GM12878 (cell line): ENCODE results near the gene LYVE1. TPM values are rescaled to one million over a fixed set of nuclear protein-coding genes. Genes with fewer than 3 reads are reported as not detected.

Source experiments
- ATAC-seq: fragments of 200-7000 bp; cut with Tn5 transposase; 3 replicates; pipeline ENCODE4 v1.9.1; 2020; ENCODE audit warnings: mild to moderate bottlenecking, moderate library complexity
- BruUV-seq: library from RNA; stranded (reverse); fragments of 400-500 nt; replicated peaks from 2 replicates; lab custom pipeline; 2021; lab: Mats Ljungman, UMichigan
- CTCF ChIA-PET: fragments of 300-600 bp; sonication (Branson Sonifier 250); formaldehyde crosslinking; extraction: SDS; loops from one replicate; lab custom pipeline; 2021; ENCODE audit warnings: inconsistent platforms; lab: Yijun Ruan, JAX
- POLR2A ChIA-PET: fragments of 350-600 bp; formaldehyde crosslinking; extraction: SDS; loops from one replicate; lab custom pipeline; 2021; ENCODE audit warnings: inconsistent platforms; lab: Charles Lee
- RAD21 ChIA-PET: fragments of 300-600 bp; sonication (Branson Sonifier 250); formaldehyde crosslinking; loops from one replicate; lab custom pipeline; 2023; ENCODE audit warnings: antibody characterized with exemption; ENCODE audit not compliant: unreplicated experiment; lab: Charles Lee
- SMC1A ChIA-PET: fragments of 300-600 bp; sonication (Branson Sonifier 250); formaldehyde crosslinking; loops from one replicate; lab custom pipeline; 2023; ENCODE audit not compliant: unreplicated experiment, uncharacterized antibody; lab: Charles Lee
- DNase-seq: peaks from one replicate; pipeline ENCODE4 v3.0.0-alpha.2; 2011; ENCODE audit warnings: low read depth, low spot score
- FAIRE-seq: peaks from 3 replicates; lab custom pipeline; 2011; peaks lifted over from hg19 to GRCh38; lab: Jason Lieb, UNC
- H2AFZ ChIP-seq: 2 replicates; pipeline ENCODE4 v1.6.0; 2011; ENCODE audit warnings: low read depth, low read length, control low read depth; ENCODE audit not compliant: control insufficient read depth
- H3K27ac ChIP-seq: 2 replicates; pipeline ENCODE4 v1.5.1; 2011; ENCODE audit warnings: control low read depth; ENCODE audit not compliant: control insufficient read depth, insufficient read depth
- H3K27me3 ChIP-seq, 2 experiments: replicated peaks in 1 of 2; 2 replicates each; pipeline versions ENCODE4 v1.6.0 to v1.6.1; 2011; ENCODE audit warnings: low read length in 1 of 2; ENCODE audit not compliant: control insufficient read depth in 2 of 2, insufficient read depth in 2 of 2
- H3K36me3 ChIP-seq, 2 experiments: 2 replicates each; pipeline ENCODE4 v1.5.1; 2011; ENCODE audit warnings: low read length in 1 of 2; ENCODE audit not compliant: control insufficient read depth in 2 of 2, insufficient read depth in 2 of 2
- H3K4me1 ChIP-seq: 2 replicates; pipeline ENCODE4 v1.6.1; 2011; ENCODE audit warnings: mild to moderate bottlenecking, low read length, moderate library complexity, mixed read lengths; ENCODE audit not compliant: control insufficient read depth, insufficient read depth
- H3K4me2 ChIP-seq: 2 replicates; pipeline ENCODE4 v1.6.0; 2011; ENCODE audit warnings: control low read depth; ENCODE audit not compliant: control insufficient read depth, insufficient read depth
- H3K4me3 ChIP-seq: fragments of 200-600 bp; sonication (generic); 2 replicates; pipeline ENCODE4 v1.5.1; 2016
- H3K79me2 ChIP-seq: 2 replicates; pipeline ENCODE4 v1.6.0; 2011; ENCODE audit warnings: low read length; ENCODE audit not compliant: control insufficient read depth, insufficient read depth
- H3K9ac ChIP-seq: 2 replicates; pipeline ENCODE4 v1.8.0; 2011; ENCODE audit warnings: low read length, control low read depth, mixed read lengths; ENCODE audit not compliant: control insufficient read depth, insufficient read depth
- H3K9me3 ChIP-seq: replicated peaks from 3 replicates; pipeline ENCODE4 v1.5.1; 2011; ENCODE audit warnings: mild to moderate bottlenecking, low read length; ENCODE audit not compliant: control insufficient read depth, insufficient read depth
- H4K20me1 ChIP-seq: 2 replicates; pipeline ENCODE4 v1.6.0; 2011; ENCODE audit not compliant: control insufficient read depth, insufficient read depth
- EED ChIP-seq: sonication (generic); IDR thresholded peaks from 2 replicates; pipeline ENCODE4 v1.6.1; 2016; ENCODE audit warnings: antibody characterized with exemption, low read depth
- FOS ChIP-seq: IDR thresholded peaks from 3 replicates; pipeline ENCODE4 v1.6.1; 2011; ENCODE audit warnings: borderline replicate concordance; ENCODE audit not compliant: insufficient read length; ENCODE audit errors: extremely low read depth
- HDGF ChIP-seq: fragments of 450-650 bp; IDR thresholded peaks from 2 replicates; pipeline ENCODE4 v1.6.1; 2016; ENCODE audit warnings: antibody characterized with exemption
- HSF1 ChIP-seq: fragments of 150-350 bp; IDR thresholded peaks from 2 replicates; pipeline ENCODE4 v1.6.1; 2014; ENCODE audit warnings: mild to moderate bottlenecking, low read depth, low read length
- IKZF1 ChIP-seq: fragments of 450-650 bp; conservative IDR thresholded peaks from 2 replicates; pipeline ENCODE4 v1.6.1; 2017; ENCODE audit warnings: antibody characterized with exemption, mild to moderate bottlenecking
- NKRF ChIP-seq: fragments of 450-650 bp; conservative IDR thresholded peaks from 2 replicates; pipeline ENCODE4 v1.6.1; 2017; ENCODE audit warnings: mild to moderate bottlenecking, moderate library complexity
- SREBF1 ChIP-seq: IDR thresholded peaks from 2 replicates; pipeline ENCODE4 v1.6.1; 2012; ENCODE audit warnings: mild to moderate bottlenecking, low read length
- ZBTB40 ChIP-seq: fragments of 450-650 bp; IDR thresholded peaks from 2 replicates; pipeline ENCODE4 v1.6.1; 2016; ENCODE audit warnings: mild to moderate bottlenecking, moderate library complexity, borderline replicate concordance
- WGBS: methylation state at CpG from one replicate; pipeline ENCODE4 v1.1.6; 2016; ENCODE audit warnings: low lambda C conversion rate; ENCODE audit not compliant: insufficient replicate concordance, insufficient coverage; ENCODE audit errors: missing lambda C conversion rate; 5-methylcytosine and 5-hydroxymethylcytosine counted together
- in situ Hi-C: fragments of 300-500 bp; cut with MboI; formaldehyde crosslinking; loops from 9 replicates; pipeline ENCODE4 v1.14.3; 2018; ENCODE audit warnings: mixed read lengths
- intact Hi-C: fragments of 100-400 bp; cut with micrococcal nuclease; formaldehyde crosslinking; loops from one replicate; pipeline ENCODE4 v1.14.2; 2022; ENCODE audit not compliant: unreplicated experiment
- polyA plus RNA-seq, 11 experiments: library from polyadenylated mRNA; depleted of rRNA in 4 of 11; unstranded in 6 of 11; stranded (reverse) in 5 of 11; fragments of >200 nt; fragmentation: Nextera tagmentation in 4 of 11; fragmentation: Illumina TruSeq in 1 of 11; extraction: Ambion mirVana in 4 of 11; extraction: Trizol in 1 of 11; gene quantifications; 1 replicate in 1 of 11; 2 replicates in 10 of 11; pipeline versions ENCODE4 v1.2.1 to v1.2.3, GENCODE V29; 2011 to 2016; ENCODE audit warnings: inconsistent platforms in 2 of 11, missing spikeins in 2 of 11, low read depth in 1 of 11
- total RNA-seq, 4 experiments: library from RNA; depleted of rRNA in 3 of 4; stranded (reverse); fragments of >200 nt in 3 of 4; fragmentation: Illumina TruSeq in 1 of 4; extraction: Trizol in 1 of 4; gene quantifications; 2 replicates each; pipeline versions ENCODE4 v1.2.1 to v1.2.3, GENCODE V29; 2013 to 2021

Gene LYVE1
- total and polyA plus RNA-seq, 10 of the 15 experiments (the other 5 are each of a cell fraction or from before 2014, with no cell fraction given): 0.15 TPM; not detected in 9

- POLR2A ChIA-PET: no interaction called here
- intact Hi-C loops: no loop called here
- TF ChIP-seq HSF1 (no peak), EED (no peak), IKZF1 (no peak)
- TF ChIP-seq, all 136 proteins: peak for 0
- Histone ChIP-seq H3K4me2 (no peak overlapping the region), H3K4me3 (no peak overlapping the region), H3K27ac (no peak overlapping the region), H3K27me3 (no peaks in the 10 kb centered on the region; a peak in 2 of 4 replicates), H4K20me1 (no peaks in the 10 kb centered on the region), H3K4me1 (no peaks in the 10 kb centered on the region), H2AFZ (no peak overlapping the region), H3K36me3 (no peaks in the 10 kb centered on the region), H3K9ac (no peak overlapping the region), H3K9me3 (no peaks in the 10 kb centered on the region), H3K79me2 (no peaks in the 10 kb centered on the region)
- CTCF ChIA-PET: interaction anchor here (0.7 kb wide), 2 partner anchors 13 to 176 kb away, joined by 3 read pairs; no protein-coding TSS in a partner anchor
- ATAC-seq (no peak), FAIRE-seq (no peak), DNase-seq (no peak)
- RAD21 ChIA-PET: no interaction called here
- in situ Hi-C loops: no loop called here
- WGBS: 4% methylated on average over 2 of the region's 2 CpGs
- no TSS peak for BruUV-seq
- SMC1A ChIA-PET: interaction anchor here (0.7 kb wide), 1 partner anchor 55 kb away, joined by 3 read pairs; no protein-coding TSS in a partner anchor
These were observed 21.9 kb upstream of the LYVE1 start for GRCh38 chr11:10590218-10590915.

- Histone ChIP-seq H3K79me2 (no peaks in the 10 kb centered on the region), H2AFZ (no peak overlapping the region), H3K27ac (no peak overlapping the region), H3K36me3 (no peaks in the 10 kb centered on the region), H3K4me3 (no peak overlapping the region), H3K4me2 (no peak overlapping the region), H3K9ac (no peak overlapping the region), H3K9me3 (no peaks in the 10 kb centered on the region), H4K20me1 (no peaks in the 10 kb centered on the region), H3K27me3 (no peaks in the 10 kb centered on the region; a peak in 3 of 4 replicates), H3K4me1 (no peaks in the 10 kb centered on the region)
- DNase-seq (no peak), FAIRE-seq (no peak), ATAC-seq (no peak)
- in situ Hi-C loops (no loop called here), intact Hi-C loops (no loop called here)
- POLR2A ChIA-PET: no interaction called here
- SMC1A ChIA-PET: interaction anchor here (0.7 to 0.9 kb wide), 2 partner anchors 12 to 17 kb away, joined by 3 read pairs; no protein-coding TSS in a partner anchor
- CTCF ChIA-PET: interaction anchor here (1.0 kb wide), 1 partner anchor 183 kb away, joined by 4 read pairs; no protein-coding TSS in a partner anchor
- WGBS: 14% methylated on average over 2 of the region's 2 CpGs
- RAD21 ChIA-PET: no interaction called here
- no TSS peak for BruUV-seq
- TF ChIP-seq NKRF (no peak), HDGF (no peak), SREBF1 (no peak), ZBTB40 (no peak), FOS (no peak)
These were observed 20.4 kb upstream of the LYVE1 start for GRCh38 chr11:10588904-10589303.
